Nephron progenitor cell (in vitro differentiated cells): ENCODE data around the gene NRIP3.
"Not testable (repeated sequence)": the region's sequence is repeated elsewhere in the genome, so short reads cannot be mapped to it uniquely, and the experiment has no call there.

Experiments
- DNase-seq: peaks from one replicate; pipeline ENCODE4 v3.0.0; 2021
- H3K27ac Mint-ChIP-seq: 2 replicates; pipeline ENCODE4 v1.8.0; 2021; ENCODE audit warnings: mild to moderate bottlenecking, moderate library complexity, mixed read lengths
- H3K27me3 Mint-ChIP-seq: 2 replicates; pipeline ENCODE4 v1.8.0; 2021; ENCODE audit warnings: mild to moderate bottlenecking, low read depth, mixed read lengths; ENCODE audit not compliant: poor library complexity
- H3K36me3 Mint-ChIP-seq: 2 replicates; pipeline ENCODE4 v1.8.0; 2021; ENCODE audit warnings: low read depth, mixed read lengths
- H3K4me1 Mint-ChIP-seq: 2 replicates; pipeline ENCODE4 v1.8.0; 2021; ENCODE audit warnings: mixed read lengths
- H3K4me3 Mint-ChIP-seq: 2 replicates; pipeline ENCODE4 v1.8.0; 2021; ENCODE audit warnings: mild to moderate bottlenecking, moderate library complexity, mixed read lengths
- H3K9me3 Mint-ChIP-seq: 2 replicates; pipeline ENCODE4 v1.8.0; 2021; ENCODE audit warnings: mild to moderate bottlenecking, moderate library complexity, mixed read lengths
- CTCF ChIP-seq: fragments of 200-600 bp; sonication (generic); IDR thresholded peaks from 2 replicates; pipeline ENCODE4 v1.5.0; 2021; ENCODE audit warnings: antibody characterized with exemption

NRIP3 gene

GRCh38 chr11:8941341-8942103 lies 62.3 kb downstream of the NRIP3 start:
- no peak overlapping the region for H3K4me3 Mint-ChIP-seq
- peaks cover 12% of the 10 kb centered on the region for H3K4me1 Mint-ChIP-seq
- peaks cover 6% of the 10 kb centered on the region for H3K27me3 Mint-ChIP-seq

GRCh38 chr11:8937659-8938058 lies 66.1 kb downstream of the NRIP3 start:
- Mint-ChIP-seq H3K27me3 (peaks cover 3% of the 10 kb centered on the region), H3K4me1 (peaks cover 42% of the 10 kb centered on the region), H3K4me3 (no peak overlapping the region), H3K9me3 (no peaks in the 10 kb centered on the region), H3K36me3 (no peaks in the 10 kb centered on the region), H3K27ac (no peak overlapping the region)
- no peak for DNase-seq
- TF ChIP-seq CTCF = no peak

More at GRCh38 chr11:8941341-8942103, 62.3 kb downstream of the NRIP3 start:
- no peak for DNase-seq
- peak overlapping the region; percentile 3 for H3K27ac Mint-ChIP-seq
- no peaks in the 10 kb centered on the region for H3K9me3 Mint-ChIP-seq
- no peaks in the 10 kb centered on the region for H3K36me3 Mint-ChIP-seq
- no peak for TF ChIP-seq CTCF

- H3K9me3 Mint-ChIP-seq = no peaks in the 10 kb centered on the region
- H3K36me3 Mint-ChIP-seq = no peaks in the 10 kb centered on the region
- DNase-seq = no peak
- H3K27ac Mint-ChIP-seq = no peak overlapping the region
- no peak for TF ChIP-seq CTCF
- peaks cover 47% of the 10 kb centered on the region for H3K4me1 Mint-ChIP-seq
- H3K4me3 Mint-ChIP-seq = no peak overlapping the region
- H3K27me3 Mint-ChIP-seq = peaks cover 3% of the 10 kb centered on the region
Observed at GRCh38 chr11:8937159-8937558, 66.6 kb downstream of the NRIP3 start.

- H3K27ac Mint-ChIP-seq, H3K9me3 Mint-ChIP-seq, H3K27me3 Mint-ChIP-seq, H3K4me3 Mint-ChIP-seq, DNase-seq, H3K36me3 Mint-ChIP-seq: not testable (repeated sequence)
- peaks cover 53% of the 10 kb centered on the region for H3K4me1 Mint-ChIP-seq
Observed at GRCh38 chr11:8935789-8936188, 68.0 kb downstream of the NRIP3 start.

GRCh38 chr11:8934742-8935488 lies 68.9 kb downstream of the NRIP3 start:
- no peak for TF ChIP-seq CTCF
- Mint-ChIP-seq H3K9me3 (no peaks in the 10 kb centered on the region), H3K27ac (peak overlapping the region; percentile 35), H3K27me3 (peaks cover 3% of the 10 kb centered on the region), H3K4me3 (peak overlapping the region; percentile 11), H3K4me1 (peaks cover 53% of the 10 kb centered on the region), H3K36me3 (no peaks in the 10 kb centered on the region)
- DNase-seq = no peak

GRCh38 chr11:8933931-8934330 lies 69.9 kb downstream of the NRIP3 start:
- H3K4me1 Mint-ChIP-seq = peaks cover 53% of the 10 kb centered on the region
- H3K9me3 Mint-ChIP-seq = no peaks in the 10 kb centered on the region
- H3K27me3 Mint-ChIP-seq = peaks cover 3% of the 10 kb centered on the region
- TF ChIP-seq CTCF = peak; percentile 7
- no peaks in the 10 kb centered on the region for H3K36me3 Mint-ChIP-seq
- no peak overlapping the region for H3K4me3 Mint-ChIP-seq
- no peak overlapping the region for H3K27ac Mint-ChIP-seq
- no peak for DNase-seq
